HG03460 (cell line): Measurements from ENCODE around the gene ATRN.

Source experiments
- ATAC-seq: cut with Tn5 transposase; IDR thresholded peaks from one replicate; pipeline ENCODE4 v1.9.1; 2021; ENCODE audit not compliant: unreplicated experiment

Gene ATRN

GRCh38 chr20:3692706-3693294 is 222.0 kb downstream of the ATRN start:
- no peak for ATAC-seq

- no peak for ATAC-seq
These were observed 222.6 kb downstream of the ATRN start for GRCh38 chr20:3693376-3693775.

- ATAC-seq = no peak
These were observed 224.0 kb downstream of the ATRN start for GRCh38 chr20:3694864-3695263.

- no peak for ATAC-seq
These were observed 225.4 kb downstream of the ATRN start for GRCh38 chr20:3696200-3696599.

- no peak for ATAC-seq
These were observed 226.1 kb downstream of the ATRN start for GRCh38 chr20:3696745-3697587.

- no peak for ATAC-seq
These were observed 226.9 kb downstream of the ATRN start for GRCh38 chr20:3697588-3698305.

- ATAC-seq = no peak
These were observed 227.8 kb downstream of the ATRN start for GRCh38 chr20:3698591-3699001.

GRCh38 chr20:3699037-3699436 is 228.2 kb downstream of the ATRN start:
- ATAC-seq = no peak
